H9 (cell line): ENCODE results near the gene PRRC2B. TPM values are rescaled to one million over a fixed set of nuclear protein-coding genes. Genes with fewer than 3 reads are reported as not detected.
"Not testable (repeated sequence)": the region's sequence is repeated elsewhere in the genome, so short reads cannot be mapped to it uniquely, and the experiment has no call there.

Experiments
- DNase-seq: peaks from one replicate; pipeline ENCODE4 v3.0.0-alpha.2; 2017
- H2AFZ ChIP-seq: one replicate; pipeline ENCODE4 v1.6.1; 2013; ENCODE audit warnings: mild to moderate bottlenecking, low read length, control low read depth, moderate library complexity
- H2AK5ac ChIP-seq: 2 replicates; pipeline ENCODE4 v1.6.1; 2013; ENCODE audit warnings: low read length, control low read depth, mixed read lengths; ENCODE audit not compliant: insufficient read length
- H2BK120ac ChIP-seq: one replicate; pipeline ENCODE4 v1.6.1; 2013; ENCODE audit warnings: low read depth, mild to moderate bottlenecking, low read length, control low read depth, inconsistent platforms; ENCODE audit not compliant: poor library complexity, severe bottlenecking
- H2BK12ac ChIP-seq: 2 replicates; pipeline ENCODE4 v1.6.1; 2013; ENCODE audit warnings: low read length, control low read depth, mixed read lengths, low read depth; ENCODE audit not compliant: insufficient read length
- H2BK15ac ChIP-seq: 2 replicates; pipeline ENCODE4 v1.6.1; 2013; ENCODE audit warnings: low read depth, low read length, control low read depth
- H2BK20ac ChIP-seq: one replicate; pipeline ENCODE4 v1.6.1; 2013; ENCODE audit warnings: low read depth, mild to moderate bottlenecking, low read length, control low read depth, inconsistent platforms; ENCODE audit not compliant: poor library complexity, severe bottlenecking
- H2BK5ac ChIP-seq: 2 replicates; pipeline ENCODE4 v1.6.1; 2013; ENCODE audit warnings: low read length, control low read depth, mixed read lengths; ENCODE audit not compliant: insufficient read length
- H3K14ac ChIP-seq: 2 replicates; pipeline ENCODE4 v1.6.1; 2013; ENCODE audit warnings: low read length, control low read depth; ENCODE audit not compliant: insufficient read depth
- H3K18ac ChIP-seq: 2 replicates; pipeline ENCODE4 v1.6.1; 2013; ENCODE audit warnings: low read depth, mild to moderate bottlenecking, mixed read lengths, low read length, control low read depth; ENCODE audit not compliant: insufficient read length
- H3K23ac ChIP-seq: 2 replicates; pipeline ENCODE4 v1.6.1; 2013; ENCODE audit warnings: low read length, control low read depth, mixed read lengths, low read depth; ENCODE audit not compliant: insufficient read length
- H3K23me2 ChIP-seq: 2 replicates; pipeline ENCODE4 v1.6.1; 2013; ENCODE audit warnings: low read depth, mild to moderate bottlenecking, mixed read lengths, low read length, control low read depth; ENCODE audit not compliant: insufficient read length, poor library complexity, severe bottlenecking
- H3K27ac ChIP-seq: 2 replicates; pipeline ENCODE4 v1.5.1; 2013; ENCODE audit warnings: low read length, control low read depth, mixed read lengths, low read depth; ENCODE audit not compliant: insufficient read length
- H3K27me3 ChIP-seq: 2 replicates; pipeline ENCODE4 v1.6.1; 2013; ENCODE audit warnings: low read length, control low read depth, inconsistent platforms; ENCODE audit not compliant: insufficient read depth
- H3K4ac ChIP-seq: 2 replicates; pipeline ENCODE4 v1.6.1; 2013; ENCODE audit warnings: low read depth, mild to moderate bottlenecking, control low read depth, inconsistent platforms, low read length, moderate library complexity
- H3K4me1 ChIP-seq: 2 replicates; pipeline ENCODE4 v1.6.1; 2013; ENCODE audit warnings: low read length, control low read depth, inconsistent platforms; ENCODE audit not compliant: insufficient read depth
- H3K4me2 ChIP-seq: 2 replicates; pipeline ENCODE4 v1.6.1; 2013; ENCODE audit warnings: low read length, control low read depth, mixed read lengths; ENCODE audit not compliant: insufficient read length, insufficient read depth
- H3K56ac ChIP-seq: 2 replicates; pipeline ENCODE4 v1.6.1; 2013; ENCODE audit warnings: low read depth, mild to moderate bottlenecking, mixed read lengths, low read length, control low read depth; ENCODE audit not compliant: insufficient read length
- H3K79me1 ChIP-seq: 2 replicates; pipeline ENCODE4 v1.6.1; 2013; ENCODE audit warnings: low read depth, mild to moderate bottlenecking, moderate library complexity, low read length, control low read depth, inconsistent platforms; ENCODE audit not compliant: insufficient read depth, poor library complexity, severe bottlenecking
- H3K79me2 ChIP-seq: 2 replicates; pipeline ENCODE4 v1.6.1; 2013; ENCODE audit warnings: low read length, control low read depth, inconsistent platforms; ENCODE audit not compliant: insufficient read depth
- H3K9ac ChIP-seq: 2 replicates; pipeline ENCODE4 v1.6.1; 2013; ENCODE audit warnings: low read length, control low read depth, mixed read lengths; ENCODE audit not compliant: insufficient read length; ENCODE audit errors: extremely low read depth
- H3K9me3 ChIP-seq: one replicate; pipeline ENCODE4 v1.6.1; 2013; ENCODE audit warnings: low read depth, low read length, inconsistent platforms; ENCODE audit not compliant: control insufficient read depth
- H3T11ph ChIP-seq: one replicate; pipeline ENCODE4 v1.6.1; 2013; ENCODE audit warnings: mild to moderate bottlenecking, low read length, control low read depth, inconsistent platforms
- H4K20me1 ChIP-seq: one replicate; pipeline ENCODE4 v1.6.1; 2013; ENCODE audit not compliant: control insufficient read depth, insufficient read length, insufficient read depth
- H4K5ac ChIP-seq: 2 replicates; pipeline ENCODE4 v1.6.1; 2013; ENCODE audit warnings: low read depth, mild to moderate bottlenecking, mixed read lengths, low read length, control low read depth; ENCODE audit not compliant: insufficient read length
- H4K8ac ChIP-seq: replicated peaks from 2 replicates; pipeline ENCODE4 v1.6.1; 2013; ENCODE audit warnings: low read length, control low read depth, mixed read lengths, low read depth; ENCODE audit not compliant: insufficient read length
- H4K91ac ChIP-seq: 2 replicates; pipeline ENCODE4 v1.6.1; 2013; ENCODE audit warnings: low read depth, mild to moderate bottlenecking, moderate library complexity, mixed read lengths, low read length, control low read depth; ENCODE audit not compliant: insufficient read length
- H3K27ac Mint-ChIP-seq, 3 experiments: 2 replicates in 2 of 3; 3 replicates in 1 of 3; pipeline ENCODE4 v1.8.0; 2020 to 2021; ENCODE audit warnings: mixed read lengths in 3 of 3, mild to moderate bottlenecking in 1 of 3, moderate library complexity in 1 of 3
- H3K27me3 Mint-ChIP-seq: 2 replicates; pipeline ENCODE4 v1.8.0; 2021; ENCODE audit warnings: low read depth, mild to moderate bottlenecking, moderate library complexity, mixed read lengths
- H3K36me3 Mint-ChIP-seq, 3 experiments: 2 replicates in 2 of 3; 3 replicates in 1 of 3; pipeline ENCODE4 v1.8.0; 2020 to 2021; ENCODE audit warnings: low read depth in 3 of 3, mixed read lengths in 3 of 3; ENCODE audit not compliant: insufficient read depth in 1 of 3
- H3K4me1 Mint-ChIP-seq, 2 experiments: 2 replicates each; pipeline ENCODE4 v1.8.0; 2020; ENCODE audit warnings: mixed read lengths in 2 of 2
- H3K4me3 Mint-ChIP-seq, 2 experiments: 2 replicates in 1 of 2; 3 replicates in 1 of 2; pipeline ENCODE4 v1.8.0; 2020 to 2021; ENCODE audit warnings: mild to moderate bottlenecking in 2 of 2, mixed read lengths in 2 of 2, moderate library complexity in 1 of 2
- H3K9me3 Mint-ChIP-seq, 2 experiments: 2 replicates in 1 of 2; 3 replicates in 1 of 2; pipeline ENCODE4 v1.8.0; 2020; ENCODE audit warnings: mild to moderate bottlenecking in 2 of 2, mixed read lengths in 2 of 2, moderate library complexity in 1 of 2
- WGBS: extraction: QIAGEN DNeasy Blood & Tissue Kit; methylation state at CpG from one replicate; pipeline ENCODE4 v1.1.7; 2013; ENCODE audit warnings: missing lambda C conversion rate, low lambda C conversion rate, mixed read lengths; ENCODE audit not compliant: insufficient read length; ENCODE audit errors: extremely low coverage; 5-methylcytosine and 5-hydroxymethylcytosine counted together
- total RNA-seq: library from RNA; stranded (reverse); gene quantifications from 2 replicates; pipeline ENCODE4 v1.2.1, GENCODE V29; 2021

The PRRC2B gene
- total RNA-seq, 1 experiment from 2014 or later = 251 TPM

- H4K91ac ChIP-seq, H3K23me2 ChIP-seq, H3K79me2 ChIP-seq, H3K4me1 ChIP-seq, H2AK5ac ChIP-seq, H3K4me2 ChIP-seq, H3K4ac ChIP-seq, H3K23ac ChIP-seq, H3K9me3 Mint-ChIP-seq, DNase-seq, H4K5ac ChIP-seq, H4K20me1 ChIP-seq, H3K56ac ChIP-seq, H3K18ac ChIP-seq, H3K9ac ChIP-seq, H3K36me3 Mint-ChIP-seq, H4K8ac ChIP-seq, H2BK120ac ChIP-seq, H3T11ph ChIP-seq, H3K9me3 ChIP-seq, H3K27me3 Mint-ChIP-seq, H3K27ac ChIP-seq, H3K27me3 ChIP-seq, H3K79me1 ChIP-seq, H2AFZ ChIP-seq, H3K14ac ChIP-seq, H2BK20ac ChIP-seq, H2BK15ac ChIP-seq, H2BK5ac ChIP-seq, H2BK12ac ChIP-seq: not testable (repeated sequence)
- peak overlapping the region in 1 of 3 experiments; percentile 11; a peak in 1 of 7 replicates for H3K27ac Mint-ChIP-seq
- peak overlapping the region; percentile 90 to 94; a peak in 4 of 5 replicates for H3K4me3 Mint-ChIP-seq
- H3K4me1 Mint-ChIP-seq = peaks cover 9 to 14% of the 10 kb centered on the region in 2 experiments
- WGBS = no CpG with 5 or more reads among the region's 5 CpGs
Observed at GRCh38 chr9:131374638-131375037, 19.2 kb upstream of the PRRC2B start.
